ENCODE data around the gene TUBB8B.
"Not testable (repeated sequence)": the region's sequence is repeated elsewhere in the genome, so short reads cannot be mapped to it uniquely, and the experiment has no call there.

The TUBB8B gene

GRCh38 chr18:49176-49665 lies at the start of gene TUBB8B:
TSS of gene TUBB8B (minus strand) at chr18:49615. CDS start at chr18:49557, 58 bp downstream.
- not testable (repeated sequence) for H3K4me1 ChIP-seq (ENCODE audit: control insufficient read depth, insufficient read depth, low read length); H3K36me3 ChIP-seq (ENCODE audit: control insufficient read depth, insufficient read depth, low read length); H3K4me3 ChIP-seq (ENCODE audit: low read length); H3K9ac ChIP-seq (ENCODE audit: low read length); H3K9me3 ChIP-seq (ENCODE audit: control insufficient read depth, low read length); H3K27me3 ChIP-seq (ENCODE audit: control insufficient read depth, insufficient read depth, low read length)

- H3K4me1 ChIP-seq (ENCODE audit: control insufficient read depth, insufficient read depth, low read length); H3K27me3 ChIP-seq (ENCODE audit: control insufficient read depth, insufficient read depth, low read length); H3K4me3 ChIP-seq (ENCODE audit: low read length); H3K36me3 ChIP-seq (ENCODE audit: control insufficient read depth, insufficient read depth, low read length); H3K9ac ChIP-seq (ENCODE audit: low read length); H3K9me3 ChIP-seq (ENCODE audit: control insufficient read depth, low read length): not testable (repeated sequence)
These were observed 48.0 kb upstream of the TUBB8B start for GRCh38 chr18:97252-97914.

- not testable (repeated sequence) for H3K4me3 ChIP-seq (ENCODE audit: low read length); H3K27me3 ChIP-seq (ENCODE audit: control insufficient read depth, insufficient read depth, low read length); H3K4me1 ChIP-seq (ENCODE audit: control insufficient read depth, insufficient read depth, low read length); H3K36me3 ChIP-seq (ENCODE audit: control insufficient read depth, insufficient read depth, low read length); H3K9ac ChIP-seq (ENCODE audit: low read length); H3K9me3 ChIP-seq (ENCODE audit: control insufficient read depth, low read length)
These were observed 47.3 kb upstream of the TUBB8B start for GRCh38 chr18:96767-97131.

- H3K4me1 ChIP-seq (ENCODE audit: control insufficient read depth, insufficient read depth, low read length); H3K36me3 ChIP-seq (ENCODE audit: control insufficient read depth, insufficient read depth, low read length); H3K27me3 ChIP-seq (ENCODE audit: control insufficient read depth, insufficient read depth, low read length); H3K9me3 ChIP-seq (ENCODE audit: control insufficient read depth, low read length); H3K4me3 ChIP-seq (ENCODE audit: low read length); H3K9ac ChIP-seq (ENCODE audit: low read length): not testable (repeated sequence)
These were observed 46.8 kb upstream of the TUBB8B start for GRCh38 chr18:96101-96766.

GRCh38 chr18:95580-95979 lies 46.2 kb upstream of the TUBB8B start:
- not testable (repeated sequence) for H3K27me3 ChIP-seq (ENCODE audit: control insufficient read depth, insufficient read depth, low read length); H3K4me1 ChIP-seq (ENCODE audit: control insufficient read depth, insufficient read depth, low read length); H3K36me3 ChIP-seq (ENCODE audit: control insufficient read depth, insufficient read depth, low read length); H3K9me3 ChIP-seq (ENCODE audit: control insufficient read depth, low read length); H3K9ac ChIP-seq (ENCODE audit: low read length); H3K4me3 ChIP-seq (ENCODE audit: low read length)

GRCh38 chr18:93897-94408 lies 44.5 kb upstream of the TUBB8B start:
- not testable (repeated sequence) for H3K4me3 ChIP-seq (ENCODE audit: low read length)

GRCh38 chr18:91561-91960 lies 42.1 kb upstream of the TUBB8B start:
- not testable (repeated sequence) for H3K9me3 ChIP-seq (ENCODE audit: control insufficient read depth, low read length); H3K4me3 ChIP-seq (ENCODE audit: low read length); H3K9ac ChIP-seq (ENCODE audit: low read length); H3K4me1 ChIP-seq (ENCODE audit: control insufficient read depth, insufficient read depth, low read length); H3K27me3 ChIP-seq (ENCODE audit: control insufficient read depth, insufficient read depth, low read length); H3K36me3 ChIP-seq (ENCODE audit: control insufficient read depth, insufficient read depth, low read length)

More at GRCh38 chr18:93897-94408, 44.5 kb upstream of the TUBB8B start:
- not testable (repeated sequence) for H3K4me1 ChIP-seq (ENCODE audit: control insufficient read depth, insufficient read depth, low read length); H3K9ac ChIP-seq (ENCODE audit: low read length); H3K27me3 ChIP-seq (ENCODE audit: control insufficient read depth, insufficient read depth, low read length); H3K36me3 ChIP-seq (ENCODE audit: control insufficient read depth, insufficient read depth, low read length); H3K9me3 ChIP-seq (ENCODE audit: control insufficient read depth, low read length)

- H3K36me3 ChIP-seq (ENCODE audit: control insufficient read depth, insufficient read depth, low read length); H3K27me3 ChIP-seq (ENCODE audit: control insufficient read depth, insufficient read depth, low read length); H3K4me3 ChIP-seq (ENCODE audit: low read length); H3K4me1 ChIP-seq (ENCODE audit: control insufficient read depth, insufficient read depth, low read length); H3K9me3 ChIP-seq (ENCODE audit: control insufficient read depth, low read length); H3K9ac ChIP-seq (ENCODE audit: low read length): not testable (repeated sequence)
These were observed 41.2 kb upstream of the TUBB8B start for GRCh38 chr18:90396-91193.

GRCh38 chr18:89124-89523 lies 39.7 kb upstream of the TUBB8B start:
- not testable (repeated sequence) for H3K4me3 ChIP-seq (ENCODE audit: low read length); H3K4me1 ChIP-seq (ENCODE audit: control insufficient read depth, insufficient read depth, low read length); H3K36me3 ChIP-seq (ENCODE audit: control insufficient read depth, insufficient read depth, low read length); H3K27me3 ChIP-seq (ENCODE audit: control insufficient read depth, insufficient read depth, low read length); H3K9me3 ChIP-seq (ENCODE audit: control insufficient read depth, low read length); H3K9ac ChIP-seq (ENCODE audit: low read length)

- not testable (repeated sequence) for H3K4me1 ChIP-seq (ENCODE audit: control insufficient read depth, insufficient read depth, low read length); H3K9me3 ChIP-seq (ENCODE audit: control insufficient read depth, low read length); H3K27me3 ChIP-seq (ENCODE audit: control insufficient read depth, insufficient read depth, low read length); H3K9ac ChIP-seq (ENCODE audit: low read length); H3K4me3 ChIP-seq (ENCODE audit: low read length); H3K36me3 ChIP-seq (ENCODE audit: control insufficient read depth, insufficient read depth, low read length)
These were observed 35.4 kb upstream of the TUBB8B start for GRCh38 chr18:84801-85200.

GRCh38 chr18:82626-83209 lies 33.3 kb upstream of the TUBB8B start:
- not testable (repeated sequence) for H3K4me3 ChIP-seq (ENCODE audit: low read length); H3K4me1 ChIP-seq (ENCODE audit: control insufficient read depth, insufficient read depth, low read length); H3K9me3 ChIP-seq (ENCODE audit: control insufficient read depth, low read length); H3K27me3 ChIP-seq (ENCODE audit: control insufficient read depth, insufficient read depth, low read length); H3K9ac ChIP-seq (ENCODE audit: low read length); H3K36me3 ChIP-seq (ENCODE audit: control insufficient read depth, insufficient read depth, low read length)

- H3K36me3 ChIP-seq (ENCODE audit: control insufficient read depth, insufficient read depth, low read length); H3K9me3 ChIP-seq (ENCODE audit: control insufficient read depth, low read length); H3K4me1 ChIP-seq (ENCODE audit: control insufficient read depth, insufficient read depth, low read length); H3K27me3 ChIP-seq (ENCODE audit: control insufficient read depth, insufficient read depth, low read length); H3K9ac ChIP-seq (ENCODE audit: low read length); H3K4me3 ChIP-seq (ENCODE audit: low read length): not testable (repeated sequence)
These were observed 31.5 kb upstream of the TUBB8B start for GRCh38 chr18:80881-81280.
